GM21526 (cell line): ENCODE results near the gene NHSL2.
"Not testable (repeated sequence)": the region's sequence is repeated elsewhere in the genome, so short reads cannot be mapped to it uniquely, and the experiment has no call there.

ENCODE experiments used
- ATAC-seq: cut with Tn5 transposase; IDR thresholded peaks from one replicate; pipeline ENCODE4 v1.9.1; 2021; ENCODE audit warnings: moderate library complexity; ENCODE audit not compliant: unreplicated experiment, low FRiP score

The NHSL2 gene

DNA sequence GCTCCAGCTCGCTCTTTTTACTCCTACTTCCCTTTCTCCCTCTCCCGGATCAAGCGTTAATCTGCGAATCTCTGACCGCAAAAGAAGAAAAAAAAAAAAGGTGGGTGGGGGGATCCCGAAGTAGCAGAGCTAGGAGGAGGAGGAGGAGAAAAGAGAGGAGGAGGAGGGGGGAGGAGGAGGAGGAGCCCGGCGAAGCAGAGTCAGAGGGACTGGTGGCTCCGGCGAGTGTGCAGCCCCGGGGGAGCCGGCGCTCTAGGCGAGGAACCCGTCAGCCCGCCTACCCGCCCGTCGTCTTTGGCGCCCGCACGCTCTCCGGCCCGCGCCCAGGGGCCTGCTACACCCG is at the start of gene NHSL2:
NHSL2 (plus strand) TSS at position 203 of the 343 bp plus-strand sequence.
- ATAC-seq, result no peak

GRCh38 chrX:71867680-71868079 is 43.0 kb upstream of the NHSL2 start:
- no peak for ATAC-seq

DNA sequence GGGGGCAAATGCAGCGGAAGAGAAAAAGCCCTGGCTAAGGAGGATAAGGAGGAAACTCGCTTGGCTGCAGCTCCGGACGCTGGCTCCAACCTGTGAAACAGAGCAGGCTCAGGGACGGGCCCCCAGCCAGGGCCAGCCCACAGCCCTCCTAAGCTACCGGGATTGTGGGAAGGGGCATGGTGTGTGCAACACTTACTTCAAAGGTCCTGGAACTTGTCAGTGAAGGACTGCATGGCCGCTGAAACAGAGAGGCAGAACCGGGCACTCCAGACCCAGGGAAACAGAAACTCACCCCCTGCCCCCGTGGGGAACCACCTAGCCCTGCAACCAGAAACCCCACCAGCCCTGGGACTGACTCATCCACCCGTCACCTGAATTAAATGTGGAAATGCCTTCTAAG is 41.1 kb upstream of the NHSL2 start:
- ATAC-seq, result not testable (repeated sequence)

DNA sequence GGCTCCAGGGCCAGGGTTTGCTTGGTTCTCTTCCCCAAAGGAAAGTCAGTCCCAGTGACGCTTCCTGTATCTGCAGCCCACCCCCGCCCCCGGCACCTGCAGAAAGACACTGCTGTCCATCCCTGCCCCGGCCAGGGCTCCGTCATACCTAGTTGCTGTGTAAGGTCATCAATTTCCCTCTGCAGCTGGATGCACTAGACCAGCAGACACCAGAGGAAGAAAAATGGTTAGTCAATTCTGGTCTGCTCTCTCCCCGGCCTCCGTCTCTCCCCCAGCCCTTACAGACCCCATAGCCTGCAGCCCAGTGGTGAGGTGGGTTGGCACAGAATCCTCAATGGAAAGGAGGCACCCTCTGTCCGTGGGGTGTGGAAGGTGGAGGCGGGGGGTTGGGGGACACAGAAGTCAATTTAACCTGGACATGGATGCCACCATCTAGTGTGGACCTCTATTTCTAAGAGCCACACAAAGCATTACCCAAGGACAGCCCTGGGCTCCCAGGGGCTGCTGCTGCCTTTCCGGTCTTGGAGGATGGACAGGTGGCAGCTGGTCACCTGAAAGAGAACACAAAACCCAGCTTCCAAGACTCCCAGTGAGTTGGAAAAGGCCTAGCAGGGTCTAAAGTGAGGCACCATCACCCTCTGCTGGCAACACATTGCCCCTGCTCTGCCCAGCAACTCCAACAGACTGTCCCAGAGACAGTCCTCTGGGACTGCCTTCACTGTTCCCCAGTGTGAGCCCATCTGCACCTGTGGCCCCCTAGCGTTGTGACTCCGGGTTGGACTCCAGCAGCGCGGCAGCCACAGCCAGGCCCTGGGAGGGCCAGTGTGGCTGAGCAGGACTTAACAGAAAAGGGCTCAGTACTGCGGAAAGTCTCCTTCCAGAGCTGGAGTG is 40.2 kb upstream of the NHSL2 start:
- no peak for ATAC-seq

DNA sequence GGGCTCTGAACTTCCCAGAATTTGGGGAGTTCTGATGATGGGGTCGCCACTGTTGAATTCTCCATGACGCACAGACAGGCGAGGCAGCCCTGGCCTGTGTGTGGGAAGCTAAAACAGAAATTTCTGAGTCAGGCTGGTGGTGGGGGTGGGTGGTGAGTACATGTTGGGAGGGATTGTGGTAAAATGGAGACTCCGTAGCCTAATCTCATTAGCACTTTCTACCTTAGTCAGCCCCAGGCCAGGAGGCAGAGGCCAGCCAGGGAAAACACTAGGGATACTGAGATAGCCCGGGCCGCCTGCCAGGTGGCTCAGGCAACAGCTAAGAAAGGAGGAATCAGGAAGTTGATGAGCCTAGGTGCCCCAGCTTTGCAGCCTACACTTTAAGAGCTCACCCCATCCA is 39.3 kb upstream of the NHSL2 start:
- no peak for ATAC-seq

- no peak for ATAC-seq
Observed at GRCh38 chrX:71872542-71873458, 37.8 kb upstream of the NHSL2 start.

- ATAC-seq, result no peak
Observed at GRCh38 chrX:71873459-71873833, 37.2 kb upstream of the NHSL2 start.

DNA sequence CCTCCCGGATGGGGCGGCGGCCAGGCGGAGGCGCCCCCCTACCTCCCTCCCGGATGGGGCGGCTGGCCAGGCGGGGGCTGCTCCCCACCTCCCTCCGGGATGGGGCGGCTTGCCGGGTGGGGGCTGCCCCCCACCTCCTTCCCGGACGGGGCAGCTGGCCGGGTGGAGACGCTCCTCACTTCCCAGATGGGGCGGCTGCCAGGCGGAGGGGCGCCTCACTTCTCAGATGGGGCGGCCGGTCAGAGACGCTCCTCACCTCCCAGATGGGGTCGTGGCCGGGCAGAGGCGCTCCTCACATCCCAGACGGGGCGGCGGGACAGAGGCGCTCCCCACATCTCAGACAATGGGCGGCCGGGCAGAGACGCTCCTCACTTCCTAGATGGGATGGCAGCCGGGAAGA is 33.8 kb upstream of the NHSL2 start:
- not testable (repeated sequence) for ATAC-seq

DNA sequence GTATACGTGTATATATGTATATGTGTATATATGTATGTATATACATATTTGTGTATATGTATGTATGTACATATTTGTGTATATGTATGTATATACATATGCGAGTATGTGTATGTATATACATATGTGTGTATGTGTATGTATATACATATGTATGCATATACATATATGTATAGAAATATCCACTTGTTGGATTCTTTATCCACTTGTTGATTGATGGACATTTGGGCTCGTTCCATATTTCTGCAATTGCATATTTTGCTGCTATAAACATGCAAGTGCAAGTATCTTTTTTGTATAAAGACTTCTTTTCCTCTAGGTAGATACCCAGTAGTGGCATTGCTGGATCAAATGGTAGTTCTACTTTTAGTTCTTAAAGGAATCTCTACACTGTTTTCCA is 25.5 kb upstream of the NHSL2 start:
- no peak for ATAC-seq

DNA sequence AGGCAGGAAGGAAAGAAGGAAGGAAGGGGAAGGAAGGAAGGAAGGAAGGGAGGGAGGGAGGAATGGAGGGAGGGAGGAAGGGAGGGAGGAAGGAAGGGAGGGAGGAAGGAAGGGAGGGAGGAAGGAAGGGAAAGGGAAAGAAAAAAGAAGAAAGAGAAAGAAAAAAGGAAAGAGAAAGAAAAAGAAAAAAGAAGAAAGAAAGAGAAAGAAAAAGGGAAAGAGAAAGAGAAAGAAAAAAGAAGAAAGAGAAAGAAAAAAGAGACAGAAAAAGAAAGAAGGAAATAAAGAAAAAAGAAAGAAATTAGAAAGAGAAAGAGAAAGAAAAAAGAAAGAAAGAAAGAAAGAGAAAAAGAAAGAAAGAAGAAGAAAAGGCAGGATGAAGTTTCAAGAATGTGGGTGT is 15.0 kb upstream of the NHSL2 start:
- no peak for ATAC-seq

DNA sequence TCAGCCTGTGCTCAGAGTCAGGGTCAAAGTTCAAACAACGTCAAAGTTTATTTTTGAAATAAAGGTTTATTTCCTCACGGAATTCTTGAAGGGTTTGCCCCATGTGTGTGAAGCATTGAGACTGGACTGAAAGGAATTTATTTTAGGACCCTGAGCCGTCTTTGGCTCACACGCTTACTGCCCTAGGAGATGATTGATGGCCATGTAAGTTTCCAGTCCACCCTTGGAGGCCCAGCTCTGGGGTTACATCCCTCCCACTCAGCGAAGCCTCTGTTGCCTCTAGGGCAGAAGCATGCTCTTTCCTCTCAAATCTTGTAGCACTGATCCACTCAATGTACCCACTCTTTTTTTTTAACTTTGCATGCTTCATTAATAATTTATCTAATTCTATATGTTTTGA is 4.5 kb upstream of the NHSL2 start:
- ATAC-seq, result no peak

GRCh38 chrX:71908387-71908786 is 2.3 kb upstream of the NHSL2 start:
- ATAC-seq, result no peak

DNA sequence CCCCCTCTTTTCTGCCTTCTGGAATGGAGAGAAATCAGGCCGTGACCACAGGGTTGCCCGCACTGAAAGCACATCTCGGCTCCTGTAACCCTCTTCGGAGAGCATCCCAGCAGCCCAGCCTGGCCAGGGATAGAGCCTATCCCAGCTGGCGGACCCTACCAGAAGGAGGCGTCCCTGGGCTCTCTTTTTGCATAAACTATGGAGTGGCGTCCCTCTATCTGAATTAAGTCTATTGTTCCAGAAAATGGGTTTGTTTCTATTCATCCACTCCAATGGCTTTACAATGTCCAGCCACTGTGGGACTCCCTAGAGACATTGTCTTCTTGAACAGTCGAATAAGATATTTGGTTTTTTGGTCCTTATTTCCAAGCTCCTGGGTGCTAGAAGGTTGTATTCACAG is 689 bp upstream of the NHSL2 start:
- ATAC-seq, result no peak

GRCh38 chrX:71910986-71911730 is 513 bp downstream of the NHSL2 start:
- ATAC-seq, result no peak

GRCh38 chrX:71911731-71912050 is 1.0 kb downstream of the NHSL2 start:
- no peak for ATAC-seq

- ATAC-seq, result no peak
Observed at GRCh38 chrX:71912156-71912555, 1.5 kb downstream of the NHSL2 start.

GRCh38 chrX:71913156-71913950 is 2.7 kb downstream of the NHSL2 start:
- ATAC-seq, result no peak

DNA sequence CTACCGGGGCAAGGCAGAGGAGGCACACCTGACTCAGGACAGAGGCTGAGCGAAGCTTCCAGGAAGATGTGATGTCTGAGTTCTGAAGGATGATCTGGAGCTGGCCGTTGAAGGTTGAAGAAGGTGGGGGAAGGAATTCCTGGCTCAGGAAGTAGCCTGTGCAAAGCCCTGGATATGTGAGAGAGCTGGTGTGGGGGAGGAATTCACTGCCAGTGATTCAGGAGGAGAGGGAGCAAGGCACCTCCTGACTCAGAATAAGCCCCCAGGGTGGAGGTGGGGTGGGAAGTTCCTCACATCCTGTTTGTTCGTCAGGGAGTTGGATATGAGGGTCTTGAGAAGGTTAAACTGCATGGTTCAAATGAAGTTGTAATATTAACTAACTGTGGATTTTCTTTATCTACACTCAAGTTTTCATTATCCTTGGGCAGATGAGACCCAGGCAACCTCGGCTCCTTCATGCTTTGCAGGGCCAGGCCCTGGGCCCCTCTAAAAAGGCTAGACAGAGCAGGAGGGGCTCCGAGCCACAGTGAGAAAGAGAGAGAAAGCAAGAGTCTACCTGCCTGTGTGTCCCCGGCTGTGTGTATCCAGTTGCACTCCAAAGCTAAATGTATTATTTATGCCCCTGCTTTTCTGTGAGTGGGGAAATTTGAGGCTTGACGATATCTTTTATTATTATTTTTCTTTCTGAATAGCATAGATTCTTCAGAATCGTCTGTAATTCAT is 7.1 kb downstream of the NHSL2 start:
- ATAC-seq, result no peak

- ATAC-seq, result no peak
Observed at GRCh38 chrX:71919431-71919830, 8.8 kb downstream of the NHSL2 start.

GRCh38 chrX:71919886-71920285 is 9.2 kb downstream of the NHSL2 start:
- ATAC-seq, result no peak
